HG03442 (cell line): ENCODE data around the gene MISP3.
"Not testable (repeated sequence)": the region's sequence is repeated elsewhere in the genome, so short reads cannot be mapped to it uniquely, and the experiment has no call there.

ENCODE experiments used
- ATAC-seq: cut with Tn5 transposase; IDR thresholded peaks from one replicate; pipeline ENCODE4 v1.9.1; 2021; ENCODE audit warnings: mild to moderate bottlenecking, moderate library complexity; ENCODE audit not compliant: unreplicated experiment

Gene MISP3

DNA sequence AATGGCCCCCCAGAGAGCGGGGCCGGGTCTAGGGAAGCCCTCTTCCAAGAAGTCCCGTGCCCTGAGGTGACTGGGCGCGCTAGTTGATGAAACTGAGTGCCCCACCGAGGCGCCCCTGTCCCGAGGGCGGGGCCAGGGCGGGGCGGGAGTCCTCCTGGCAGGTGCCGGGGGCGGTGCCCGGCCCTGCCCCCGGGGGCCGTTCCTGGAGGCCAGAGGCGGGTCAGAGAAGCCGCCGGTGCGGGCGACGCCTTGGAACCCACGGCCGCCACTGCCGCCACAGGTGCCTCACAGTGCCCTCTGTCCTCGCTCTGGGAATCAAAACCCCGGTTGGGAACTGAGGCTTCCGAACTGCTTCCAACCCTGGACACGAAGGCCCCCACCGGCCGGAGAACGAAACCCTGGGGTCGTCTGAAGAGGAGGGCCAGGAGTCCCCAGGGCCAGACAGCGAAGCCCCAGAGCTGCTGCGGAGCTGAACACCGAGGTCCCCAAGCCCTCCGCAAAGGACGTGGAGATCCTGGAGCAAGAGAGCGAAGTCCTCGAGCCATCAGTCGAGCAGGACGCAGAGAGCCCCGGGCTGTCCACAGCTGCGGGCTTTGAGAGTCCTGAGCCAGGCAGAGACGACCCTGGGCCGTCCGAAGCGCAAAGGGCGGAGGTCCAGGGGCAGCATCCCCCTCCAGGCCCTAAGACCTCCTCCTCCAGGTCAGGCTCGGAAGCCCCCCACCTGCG is at the start of gene MISP3:
TSS of gene MISP3 (plus strand) at position 252 of the 726 bp plus-strand sequence. CDS start 524 bp downstream, outside the sequence.
- ATAC-seq: no peak

- no peak for ATAC-seq
Measured at GRCh38 chr19:14023404-14024235, 49.0 kb upstream of the MISP3 start.

GRCh38 chr19:14026652-14027192 is 45.9 kb upstream of the MISP3 start:
- ATAC-seq: not testable (repeated sequence)

GRCh38 chr19:14027856-14028450 is 44.6 kb upstream of the MISP3 start, which contains the start of gene RLN3:
TSS of gene RLN3 (plus strand) at chr19:14028148. CDS start at chr19:14028205, 57 bp downstream.
- no peak for ATAC-seq

DNA sequence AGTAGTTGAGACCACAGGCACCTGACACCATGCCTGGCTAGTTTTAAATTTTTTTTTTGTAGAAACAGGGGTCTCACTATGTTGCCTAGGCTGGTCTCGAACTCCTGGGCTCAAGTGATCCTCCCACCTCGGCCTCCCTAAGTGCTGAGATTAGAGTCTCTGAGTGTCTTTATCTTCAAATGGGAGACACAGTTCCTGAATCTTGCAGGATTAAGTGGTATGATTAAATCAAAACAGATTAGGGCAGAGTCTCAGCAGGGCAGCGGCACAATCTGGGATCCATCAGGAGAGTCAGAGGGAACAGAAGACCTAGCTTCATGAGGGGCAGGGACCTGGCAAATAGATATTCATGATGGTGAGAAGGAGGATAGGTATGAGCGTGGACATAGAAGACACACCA is 43.7 kb upstream of the MISP3 start:
- ATAC-seq: no peak

GRCh38 chr19:14030997-14031718 is 41.4 kb upstream of the MISP3 start:
- ATAC-seq: no peak

- ATAC-seq: peak; percentile 54
Measured at GRCh38 chr19:14031719-14032480, 40.7 kb upstream of the MISP3 start, which contains the start of gene IL27RA. TSS of gene IL27RA (plus strand) at chr19:14031762. CDS start at chr19:14031873, 111 bp downstream.

- ATAC-seq: no peak
Measured at GRCh38 chr19:14033946-14034345, 38.6 kb upstream of the MISP3 start.

GRCh38 chr19:14035159-14035558 is 37.4 kb upstream of the MISP3 start:
- ATAC-seq: not testable (repeated sequence)

- ATAC-seq: no peak
Measured at GRCh38 chr19:14035706-14036105, 36.9 kb upstream of the MISP3 start.

DNA sequence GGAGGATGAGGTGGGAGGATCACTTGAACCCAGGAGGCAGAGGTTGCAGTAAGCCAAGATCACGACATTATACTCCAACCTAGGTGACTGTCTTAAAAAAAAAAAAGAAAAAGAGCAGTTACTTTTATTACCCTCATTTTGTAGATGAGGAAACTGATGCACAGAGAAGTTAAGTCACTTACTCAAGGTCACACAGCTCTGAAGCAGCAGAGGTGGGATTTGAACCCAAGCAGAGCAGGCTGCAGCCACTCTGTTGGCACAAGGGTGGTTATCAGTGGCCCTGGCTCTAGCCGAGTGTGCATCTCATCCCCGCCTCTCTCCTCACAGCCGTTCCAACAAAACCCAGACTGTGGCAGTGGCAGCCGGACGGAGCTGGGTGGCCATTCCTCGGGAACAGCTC is 33.4 kb upstream of the MISP3 start:
- ATAC-seq: no peak

- ATAC-seq: not testable (repeated sequence)
Measured at GRCh38 chr19:14042659-14043608, 29.7 kb upstream of the MISP3 start.

DNA sequence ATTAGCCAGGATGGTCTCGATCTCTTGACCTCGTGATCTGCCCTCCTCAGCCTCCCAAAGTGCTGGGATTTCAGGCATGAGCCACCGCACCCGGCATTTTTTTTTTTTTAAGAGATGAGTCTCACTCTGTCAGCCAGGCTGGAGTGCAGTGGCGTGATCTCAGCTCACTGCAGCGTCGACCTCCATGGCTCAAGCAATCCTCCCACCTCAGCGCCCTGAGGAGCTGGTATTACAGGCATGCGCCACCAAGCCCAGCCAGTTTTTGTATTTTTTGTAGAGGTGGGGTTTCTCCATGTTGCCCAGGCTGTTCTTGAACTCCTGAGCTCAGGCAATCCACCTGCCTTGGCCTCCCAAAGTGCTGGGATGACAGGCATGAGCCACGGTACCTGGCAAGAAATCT is 24.7 kb upstream of the MISP3 start:
- not testable (repeated sequence) for ATAC-seq

GRCh38 chr19:14048443-14049153 is 24.0 kb upstream of the MISP3 start:
- ATAC-seq: no peak

DNA sequence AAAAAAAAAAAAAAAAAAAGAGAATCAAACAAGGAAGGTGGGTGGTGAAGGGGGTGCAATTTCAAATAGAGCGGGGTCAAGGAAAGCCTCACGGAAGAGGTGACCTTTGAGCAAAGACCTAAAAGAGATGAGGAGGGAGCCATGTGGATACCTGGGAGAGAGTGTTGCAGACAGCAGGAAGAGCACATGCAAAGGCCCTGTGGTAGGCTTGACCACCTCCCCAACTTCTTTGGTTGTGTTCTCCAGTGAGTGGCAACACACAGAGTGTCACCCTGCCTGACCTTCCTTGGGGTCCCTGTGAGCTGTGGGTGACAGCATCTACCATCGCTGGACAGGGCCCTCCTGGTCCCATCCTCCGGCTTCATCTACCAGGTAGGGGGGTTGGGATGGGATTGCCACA is 22.1 kb upstream of the MISP3 start:
- no peak for ATAC-seq

GRCh38 chr19:14050961-14051360 is 21.6 kb upstream of the MISP3 start:
- ATAC-seq: not testable (repeated sequence)

- no peak for ATAC-seq
Measured at GRCh38 chr19:14051980-14052379, 20.6 kb upstream of the MISP3 start.

GRCh38 chr19:14052470-14052869 is 20.1 kb upstream of the MISP3 start:
- ATAC-seq: no peak
